WERI-Rb-1 (cell line): Measurements from ENCODE around the gene NIPSNAP3A.
"Not testable (repeated sequence)": the region's sequence is repeated elsewhere in the genome, so short reads cannot be mapped to it uniquely, and the experiment has no call there.

ENCODE experiments used
- DNase-seq: peaks from one replicate; pipeline ENCODE4 v3.0.0-alpha.2; 2020
- H3K27ac ChIP-seq: fragments of 250-450 bp; sonication (Bioruptor Pico); 2 replicates; pipeline ENCODE4 v1.5.1; 2020; ENCODE audit warnings: mild to moderate bottlenecking, moderate library complexity
- H3K27me3 ChIP-seq: fragments of 250-450 bp; sonication (Bioruptor Pico); 2 replicates; pipeline ENCODE4 v1.5.1; 2021; ENCODE audit warnings: mild to moderate bottlenecking, low read depth, moderate library complexity; ENCODE audit not compliant: insufficient read depth, severe bottlenecking
- H3K36me3 ChIP-seq: fragments of 250-450 bp; sonication (Bioruptor Pico); 2 replicates; pipeline ENCODE4 v1.5.1; 2020; ENCODE audit warnings: mild to moderate bottlenecking, moderate library complexity
- H3K4me3 ChIP-seq: 2 replicates; pipeline ENCODE4 v1.5.1; 2011; ENCODE audit warnings: low read depth, mild to moderate bottlenecking, control low read depth, low read length
- H3K9me3 ChIP-seq: fragments of 250-450 bp; sonication (Bioruptor Pico); 2 replicates; pipeline ENCODE4 v1.5.1; 2021; ENCODE audit warnings: mild to moderate bottlenecking, moderate library complexity; ENCODE audit not compliant: severe bottlenecking
- CTCF ChIP-seq: IDR thresholded peaks from 2 replicates; pipeline ENCODE4 v1.5.1; 2011; ENCODE audit warnings: low read depth, mild to moderate bottlenecking, control low read depth, inconsistent platforms, low read length

The NIPSNAP3A gene

GRCh38 chr9:104747565-104748358 lies at the start of gene NIPSNAP3A:
Gene NIPSNAP3A, plus strand, starts transcription at chr9:104747683. Its CDS starts 110 bp downstream, at chr9:104747793.
- Histone ChIP-seq H3K4me3 (peak within 1 kb of the TSS; percentile 98), H3K36me3 (peaks cover 5% of the 10 kb centered on the region), H3K27me3 (no peaks in the 10 kb centered on the region), H3K9me3 (no peaks in the 10 kb centered on the region), H3K27ac (peak within 1 kb of the TSS; percentile 91)
- DNase-seq: peak; percentile 93
- TF ChIP-seq CTCF: peak; percentile 20; the same call in 1 of the 2 replicates

GRCh38 chr9:104700306-104700705 lies 47.2 kb upstream of the NIPSNAP3A start:
- no peak overlapping the region for H3K4me3 ChIP-seq
- TF ChIP-seq CTCF: no peak
- no peak overlapping the region for H3K27ac ChIP-seq
- H3K27me3 ChIP-seq: no peaks in the 10 kb centered on the region
- no peaks in the 10 kb centered on the region for H3K9me3 ChIP-seq
- DNase-seq: no peak
- no peaks in the 10 kb centered on the region for H3K36me3 ChIP-seq

- not testable (repeated sequence) for H3K4me3 ChIP-seq, DNase-seq, H3K27me3 ChIP-seq, H3K9me3 ChIP-seq, H3K27ac ChIP-seq, H3K36me3 ChIP-seq
Measured at GRCh38 chr9:104708737-104709136, 38.7 kb upstream of the NIPSNAP3A start.

- no peaks in the 10 kb centered on the region for H3K27me3 ChIP-seq
- H3K27ac ChIP-seq: no peak overlapping the region
- no peak for DNase-seq
Measured at GRCh38 chr9:104711604-104712003, 35.9 kb upstream of the NIPSNAP3A start.

GRCh38 chr9:104725014-104725413 lies 22.5 kb upstream of the NIPSNAP3A start:
- Histone ChIP-seq H3K27ac (no peak overlapping the region), H3K4me3 (no peak overlapping the region), H3K27me3 (no peaks in the 10 kb centered on the region), H3K36me3 (no peaks in the 10 kb centered on the region), H3K9me3 (no peaks in the 10 kb centered on the region)
- TF ChIP-seq CTCF: no peak
- DNase-seq: no peak

More at GRCh38 chr9:104711604-104712003, 35.9 kb upstream of the NIPSNAP3A start:
- peaks cover 3% of the 10 kb centered on the region for H3K9me3 ChIP-seq
- H3K36me3 ChIP-seq: no peaks in the 10 kb centered on the region
- no peak overlapping the region for H3K4me3 ChIP-seq
- TF ChIP-seq CTCF: no peak

GRCh38 chr9:104738452-104738851 lies 9.0 kb upstream of the NIPSNAP3A start:
- no peak overlapping the region for H3K4me3 ChIP-seq
- H3K27ac ChIP-seq: no peak overlapping the region
- TF ChIP-seq CTCF: no peak
- H3K27me3 ChIP-seq: no peaks in the 10 kb centered on the region
- no peaks in the 10 kb centered on the region for H3K36me3 ChIP-seq
- DNase-seq: no peak
- no peaks in the 10 kb centered on the region for H3K9me3 ChIP-seq
